ENCODE results near the gene ENPP6. TPM values are rescaled to one million over a fixed set of nuclear protein-coding genes. Genes with fewer than 3 reads are reported as not detected.

Gene ENPP6
- total and polyA plus RNA-seq, 2 experiments from 2014 or later = 0.11 TPM; not detected in 1

GRCh38 chr4:184111233-184111832 is 106.3 kb downstream of the ENPP6 start (continued):
- TF ChIP-seq ZNF462 (CRISPR knock-in tag; IDR thresholded peaks at IDR 0.05) (no peak), ZNF331 (CRISPR knock-in tag; IDR thresholded peaks at IDR 0.05; ENCODE audit: low read depth) (no peak), NANOG (IDR thresholded peaks at IDR 0.05; ENCODE audit: borderline replicate concordance) (no peak), EZH2phosphoT487 (IDR thresholded peaks at IDR 0.05; ENCODE audit: unreplicated experiment) (no peak), JUNB (IDR thresholded peaks at IDR 0.05; ENCODE audit: unreplicated experiment) (no peak)

- H3K4me3 ChIP-seq = no peak overlapping the region
- H2AFZ ChIP-seq = no peak overlapping the region
- peaks cover 2% of the 10 kb centered on the region for H3K27me3 Mint-ChIP-seq (ENCODE audit: insufficient read depth, low read depth, poor library complexity)
- no peaks in the 10 kb centered on the region for H3F3A ChIP-seq (replicated peaks; ENCODE audit: low read depth)
- no peaks in the 10 kb centered on the region for H3K27me3 ChIP-seq (ENCODE audit: insufficient read depth)
- H3K79me2 ChIP-seq (replicated peaks; ENCODE audit: insufficient read depth) = no peaks in the 10 kb centered on the region
- no peak overlapping the region for H3K27ac ChIP-seq (ENCODE audit: low read depth)
- H4K20me1 ChIP-seq (replicated peaks; ENCODE audit: insufficient read depth) = no peaks in the 10 kb centered on the region
- no peaks in the 10 kb centered on the region for H3K9me2 ChIP-seq (ENCODE audit: insufficient read depth)
- H3K36me3 Mint-ChIP-seq (ENCODE audit: low read depth) = no peaks in the 10 kb centered on the region
- H3K4me3 Mint-ChIP-seq = no peak overlapping the region
- H3K27ac Mint-ChIP-seq = no peak overlapping the region
- no peaks in the 10 kb centered on the region for H3K36me3 ChIP-seq (ENCODE audit: insufficient read depth)
- no peak for DNase-seq (ENCODE audit: low spot score)
- ATAC-seq = no peak
- H3K4me2 ChIP-seq = no peak overlapping the region
- H3K4me1 ChIP-seq (ENCODE audit: insufficient read depth) = no peaks in the 10 kb centered on the region
- H3K9me3 Mint-ChIP-seq = no peaks in the 10 kb centered on the region; the same call in 2 of the 3 replicates
- H3K4me1 Mint-ChIP-seq = no peaks in the 10 kb centered on the region
- TF ChIP-seq STAT1 (IDR thresholded peaks at IDR 0.05; ENCODE audit: unreplicated experiment) (no peak), ETS1 (IDR thresholded peaks at IDR 0.05) (no peak), NANOG (IDR thresholded peaks at IDR 0.05; ENCODE audit: borderline replicate concordance) (no peak), ZNF331 (CRISPR knock-in tag; IDR thresholded peaks at IDR 0.05; ENCODE audit: low read depth) (no peak)
Measured at GRCh38 chr4:184110452-184111224, 107.0 kb downstream of the ENPP6 start.
